ENCODE results near the gene LONP2. TPM values are rescaled to one million over a fixed set of nuclear protein-coding genes. Genes with fewer than 3 reads are reported as not detected.
A peak's percentile ranks its signal among the peaks of the same experiment; 100 is the strongest.

The LONP2 gene
- total and polyA plus RNA-seq, 9 of the 15 experiments (the other 6 are each of a cell fraction or from before 2014, with no cell fraction given): 8.1 to 41.2 (median 25.6) TPM

DNA sequence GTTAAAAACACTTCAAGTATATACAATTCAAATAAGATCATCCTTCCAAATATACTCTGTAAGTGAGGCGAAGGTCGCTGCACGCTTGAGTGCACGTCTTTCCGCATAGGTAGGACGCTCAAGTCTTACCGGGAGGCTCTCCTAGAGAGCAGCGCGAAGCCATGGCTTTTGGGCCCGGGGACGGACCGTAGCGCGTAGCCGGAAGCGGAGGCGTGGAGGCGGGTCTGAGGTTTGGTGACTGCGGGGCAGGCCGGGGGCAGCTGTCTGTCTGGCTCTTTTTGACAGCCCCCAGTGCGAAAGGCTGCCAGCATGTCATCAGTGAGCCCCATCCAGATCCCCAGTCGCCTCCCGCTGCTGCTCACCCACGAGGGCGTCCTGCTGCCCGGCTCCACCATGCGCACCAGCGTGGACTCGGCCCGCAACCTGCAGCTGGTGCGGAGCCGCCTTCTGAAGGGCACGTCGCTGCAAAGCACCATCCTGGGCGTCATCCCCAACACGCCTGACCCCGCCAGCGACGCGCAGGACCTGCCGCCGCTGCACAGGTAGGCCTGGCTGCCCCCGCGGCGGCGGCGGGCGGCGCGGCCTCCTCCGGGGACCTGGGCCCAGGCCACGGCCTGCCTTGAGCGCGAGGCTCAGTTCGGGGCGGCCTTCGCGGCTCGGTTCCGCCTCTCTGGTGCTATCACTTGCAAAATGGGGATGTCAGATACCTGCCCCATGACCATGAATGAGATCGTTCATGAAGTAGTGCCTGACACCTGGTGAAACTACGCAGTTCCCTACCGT, at the start of gene LONP2 (continued):
- TF ChIP-seq, protein P1, sequence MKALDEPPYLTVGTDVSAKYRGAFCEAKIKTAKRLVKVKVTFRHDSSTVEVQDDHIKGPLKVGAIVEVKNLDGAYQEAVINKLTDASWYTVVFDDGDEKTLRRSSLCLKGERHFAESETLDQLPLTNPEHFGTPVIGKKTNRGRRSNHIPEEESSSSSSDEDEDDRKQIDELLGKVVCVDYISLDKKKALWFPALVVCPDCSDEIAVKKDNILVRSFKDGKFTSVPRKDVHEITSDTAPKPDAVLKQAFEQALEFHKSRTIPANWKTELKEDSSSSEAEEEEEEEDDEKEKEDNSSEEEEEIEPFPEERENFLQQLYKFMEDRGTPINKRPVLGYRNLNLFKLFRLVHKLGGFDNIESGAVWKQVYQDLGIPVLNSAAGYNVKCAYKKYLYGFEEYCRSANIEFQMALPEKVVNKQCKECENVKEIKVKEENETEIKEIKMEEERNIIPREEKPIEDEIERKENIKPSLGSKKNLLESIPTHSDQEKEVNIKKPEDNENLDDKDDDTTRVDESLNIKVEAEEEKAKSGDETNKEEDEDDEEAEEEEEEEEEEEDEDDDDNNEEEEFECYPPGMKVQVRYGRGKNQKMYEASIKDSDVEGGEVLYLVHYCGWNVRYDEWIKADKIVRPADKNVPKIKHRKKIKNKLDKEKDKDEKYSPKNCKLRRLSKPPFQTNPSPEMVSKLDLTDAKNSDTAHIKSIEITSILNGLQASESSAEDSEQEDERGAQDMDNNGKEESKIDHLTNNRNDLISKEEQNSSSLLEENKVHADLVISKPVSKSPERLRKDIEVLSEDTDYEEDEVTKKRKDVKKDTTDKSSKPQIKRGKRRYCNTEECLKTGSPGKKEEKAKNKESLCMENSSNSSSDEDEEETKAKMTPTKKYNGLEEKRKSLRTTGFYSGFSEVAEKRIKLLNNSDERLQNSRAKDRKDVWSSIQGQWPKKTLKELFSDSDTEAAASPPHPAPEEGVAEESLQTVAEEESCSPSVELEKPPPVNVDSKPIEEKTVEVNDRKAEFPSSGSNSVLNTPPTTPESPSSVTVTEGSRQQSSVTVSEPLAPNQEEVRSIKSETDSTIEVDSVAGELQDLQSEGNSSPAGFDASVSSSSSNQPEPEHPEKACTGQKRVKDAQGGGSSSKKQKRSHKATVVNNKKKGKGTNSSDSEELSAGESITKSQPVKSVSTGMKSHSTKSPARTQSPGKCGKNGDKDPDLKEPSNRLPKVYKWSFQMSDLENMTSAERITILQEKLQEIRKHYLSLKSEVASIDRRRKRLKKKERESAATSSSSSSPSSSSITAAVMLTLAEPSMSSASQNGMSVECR (CRISPR knock-in tag; IDR thresholded peaks at IDR 0.05): peak; percentile 93
- TF ChIP-seq HDAC1 (IDR thresholded peaks at IDR 0.05) (peak in 1 of 2 experiments; percentile 93; a peak in 2 of 4 replicates), MTA3 (IDR thresholded peaks at IDR 0.05; ENCODE audit: borderline replicate concordance) (peak; percentile 99), ZKSCAN3 (CRISPR knock-in tag; IDR thresholded peaks at IDR 0.05) (no peak), HCFC1 (IDR thresholded peaks at IDR 0.05; ENCODE audit: low read depth, low read length) (peak; percentile 77), ZNF347 (CRISPR knock-in tag; IDR thresholded peaks at IDR 0.05; ENCODE audit: low read depth) (no peak), GABPB1 (CRISPR knock-in tag; IDR thresholded peaks at IDR 0.05) (peak; percentile 90), LCOR (CRISPR knock-in tag; IDR thresholded peaks at IDR 0.05) (no peak), ATF7 (IDR thresholded peaks at IDR 0.05) (peak; percentile 62), JUND (IDR thresholded peaks at IDR 0.05; ENCODE audit: borderline replicate concordance, low read depth, low read length) (peak; percentile 51; the same call in 1 of the 2 replicates), JUND (tag; IDR thresholded peaks at IDR 0.05; ENCODE audit: borderline replicate concordance, low read depth, low read length) (peak; percentile 44; the same call in 1 of the 3 replicates), ZNF431 (CRISPR knock-in tag; IDR thresholded peaks at IDR 0.05) (0 out of 2 replicates have a peak, but pooled peaks have one; percentile 23), POLR2B (IDR thresholded peaks at IDR 0.05; ENCODE audit: low read depth, partially characterized antibody) (peak; percentile 47)
- TF ChIP-seq, protein P2, sequence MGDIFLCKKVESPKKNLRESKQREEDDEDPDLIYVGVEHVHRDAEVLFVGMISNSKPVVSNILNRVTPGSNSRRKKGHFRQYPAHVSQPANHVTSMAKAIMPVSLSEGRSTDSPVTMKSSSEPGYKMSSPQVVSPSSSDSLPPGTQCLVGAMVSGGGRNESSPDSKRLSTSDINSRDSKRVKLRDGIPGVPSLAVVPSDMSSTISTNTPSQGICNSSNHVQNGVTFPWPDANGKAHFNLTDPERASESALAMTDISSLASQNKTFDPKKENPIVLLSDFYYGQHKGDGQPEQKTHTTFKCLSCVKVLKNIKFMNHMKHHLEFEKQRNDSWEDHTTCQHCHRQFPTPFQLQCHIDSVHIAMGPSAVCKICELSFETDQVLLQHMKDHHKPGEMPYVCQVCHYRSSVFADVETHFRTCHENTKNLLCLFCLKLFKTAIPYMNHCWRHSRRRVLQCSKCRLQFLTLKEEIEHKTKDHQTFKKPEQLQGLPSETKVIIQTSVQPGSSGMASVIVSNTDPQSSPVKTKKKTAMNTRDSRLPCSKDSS (IDR thresholded peaks at IDR 0.05; ENCODE audit: low read depth, partially characterized antibody): no peak
